Rectal smooth muscle tissue (tissue), 1 donor: ENCODE results near the gene NEMP2.

Source experiments
- H3K27ac ChIP-seq: one replicate; pipeline ENCODE4 v1.7.0; 2013; ENCODE audit warnings: low read depth, low read length, inconsistent platforms
- H3K27me3 ChIP-seq: one replicate; pipeline ENCODE4 v1.7.0; 2013; ENCODE audit warnings: low read length; ENCODE audit not compliant: control insufficient read depth, insufficient read depth
- H3K36me3 ChIP-seq: one replicate; pipeline ENCODE4 v1.7.0; 2013; ENCODE audit warnings: low read length; ENCODE audit not compliant: control insufficient read depth, insufficient read depth
- H3K4me1 ChIP-seq: one replicate; pipeline ENCODE4 v1.7.0; 2013; ENCODE audit warnings: low read length; ENCODE audit not compliant: control insufficient read depth, insufficient read depth
- H3K4me3 ChIP-seq: one replicate; pipeline ENCODE4 v1.7.0; 2013; ENCODE audit warnings: low read length
- H3K9ac ChIP-seq: one replicate; pipeline ENCODE4 v1.7.0; 2013; ENCODE audit warnings: low read length

The NEMP2 gene

DNA sequence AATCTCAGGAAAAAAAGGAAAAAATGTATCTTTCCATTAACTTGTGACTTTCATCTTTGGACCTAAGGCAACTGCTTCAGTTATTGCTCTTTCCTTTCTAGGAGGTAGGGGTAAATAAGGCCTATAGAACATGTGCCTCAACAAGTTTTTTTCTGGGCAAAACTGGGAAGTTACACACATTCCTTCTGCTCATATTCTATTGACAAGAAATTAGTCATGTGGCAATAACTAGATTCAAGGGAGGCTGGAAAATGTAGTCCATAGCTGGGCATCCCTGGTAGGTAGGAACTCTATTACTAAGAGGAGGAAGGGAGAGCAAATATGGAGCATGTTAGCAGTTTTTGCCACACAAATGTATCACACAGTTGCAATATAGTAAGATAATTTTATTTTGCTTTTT lies 37.7 kb upstream of the NEMP2 start:
- H3K4me3 ChIP-seq, result no peak overlapping the region
- H3K9ac ChIP-seq, result no peak overlapping the region
- no peaks in the 10 kb centered on the region for H3K27me3 ChIP-seq
- H3K36me3 ChIP-seq, result no peaks in the 10 kb centered on the region
- H3K4me1 ChIP-seq, result peaks cover 9% of the 10 kb centered on the region
- H3K27ac ChIP-seq, result no peak overlapping the region

GRCh38 chr2:190571686-190572085 lies 37.2 kb upstream of the NEMP2 start:
- H3K9ac ChIP-seq, result no peak overlapping the region
- no peaks in the 10 kb centered on the region for H3K36me3 ChIP-seq
- no peaks in the 10 kb centered on the region for H3K27me3 ChIP-seq
- H3K27ac ChIP-seq, result no peak overlapping the region
- no peak overlapping the region for H3K4me3 ChIP-seq
- H3K4me1 ChIP-seq, result peaks cover 5% of the 10 kb centered on the region

DNA sequence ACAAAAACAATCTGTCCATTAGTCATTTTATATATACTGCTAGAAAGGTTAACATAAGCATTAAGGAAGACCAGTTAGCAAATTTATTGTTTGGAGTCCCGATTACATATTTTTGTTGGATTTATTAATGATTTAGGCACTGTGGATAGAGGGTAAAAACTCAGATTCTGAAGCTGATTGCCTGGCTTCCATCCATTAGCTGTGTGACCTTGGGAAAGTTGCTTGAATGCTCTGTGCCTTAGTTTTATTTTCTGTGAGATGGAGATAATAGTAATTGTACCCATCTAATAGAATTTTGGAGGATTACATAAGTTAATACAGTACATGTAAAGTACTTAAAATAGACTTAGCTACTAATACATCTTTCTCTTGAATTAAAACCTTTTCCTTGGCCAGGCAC lies 36.3 kb upstream of the NEMP2 start:
- H3K27me3 ChIP-seq, result no peaks in the 10 kb centered on the region
- H3K9ac ChIP-seq, result no peak overlapping the region
- H3K27ac ChIP-seq, result no peak overlapping the region
- no peak overlapping the region for H3K4me3 ChIP-seq
- H3K36me3 ChIP-seq, result no peaks in the 10 kb centered on the region
- H3K4me1 ChIP-seq, result peaks cover 3% of the 10 kb centered on the region

DNA sequence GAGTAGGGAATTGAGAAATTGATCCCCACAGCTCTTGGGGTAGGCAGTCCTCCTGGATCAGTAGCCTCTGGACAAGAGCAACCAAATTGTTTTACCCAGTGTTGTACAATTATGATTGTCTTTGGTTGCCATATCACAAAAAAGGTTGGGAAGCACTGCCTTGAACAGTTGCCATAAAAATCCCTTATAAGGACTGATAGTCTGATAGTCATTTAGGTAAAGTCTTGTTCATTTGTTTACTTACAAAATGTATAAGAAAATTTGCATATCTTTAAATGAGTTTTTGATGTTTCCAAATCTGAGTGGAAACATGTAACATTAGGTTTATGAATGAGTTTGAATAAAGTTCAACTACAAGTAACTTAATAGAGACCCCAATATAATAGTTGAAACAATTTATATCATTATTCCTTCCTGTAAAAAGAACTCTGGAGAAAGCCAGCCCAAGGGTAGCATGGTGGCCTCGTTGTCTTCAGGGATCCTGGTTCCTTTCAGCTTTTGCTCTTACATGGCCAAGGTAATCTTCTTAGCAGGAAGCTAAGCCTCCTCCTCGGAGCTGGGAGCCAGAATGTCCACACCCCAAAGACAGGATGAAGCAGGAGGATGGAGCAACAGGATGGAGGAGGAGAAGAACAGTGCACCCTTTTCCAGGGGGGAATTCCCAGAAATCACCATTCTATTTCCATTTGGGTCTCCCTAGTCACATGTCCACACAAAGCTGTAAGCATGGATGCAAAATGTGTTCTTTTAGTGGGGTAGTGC lies 35.7 kb upstream of the NEMP2 start:
- Histone ChIP-seq H3K27me3 (no peaks in the 10 kb centered on the region), H3K9ac (no peak overlapping the region), H3K27ac (no peak overlapping the region), H3K4me1 (peaks cover 3% of the 10 kb centered on the region), H3K4me3 (no peak overlapping the region), H3K36me3 (no peaks in the 10 kb centered on the region)

GRCh38 chr2:190564838-190565237 lies 30.3 kb upstream of the NEMP2 start:
- no peak overlapping the region for H3K9ac ChIP-seq
- H3K36me3 ChIP-seq, result no peaks in the 10 kb centered on the region
- no peak overlapping the region for H3K27ac ChIP-seq
- no peaks in the 10 kb centered on the region for H3K27me3 ChIP-seq
- H3K4me3 ChIP-seq, result no peak overlapping the region
- no peaks in the 10 kb centered on the region for H3K4me1 ChIP-seq

- no peaks in the 10 kb centered on the region for H3K27me3 ChIP-seq
- no peak overlapping the region for H3K4me3 ChIP-seq
- H3K27ac ChIP-seq, result no peak overlapping the region
- no peaks in the 10 kb centered on the region for H3K4me1 ChIP-seq
- H3K36me3 ChIP-seq, result no peaks in the 10 kb centered on the region
- no peak overlapping the region for H3K9ac ChIP-seq
These were observed 29.1 kb upstream of the NEMP2 start for GRCh38 chr2:190563646-190564045.

DNA sequence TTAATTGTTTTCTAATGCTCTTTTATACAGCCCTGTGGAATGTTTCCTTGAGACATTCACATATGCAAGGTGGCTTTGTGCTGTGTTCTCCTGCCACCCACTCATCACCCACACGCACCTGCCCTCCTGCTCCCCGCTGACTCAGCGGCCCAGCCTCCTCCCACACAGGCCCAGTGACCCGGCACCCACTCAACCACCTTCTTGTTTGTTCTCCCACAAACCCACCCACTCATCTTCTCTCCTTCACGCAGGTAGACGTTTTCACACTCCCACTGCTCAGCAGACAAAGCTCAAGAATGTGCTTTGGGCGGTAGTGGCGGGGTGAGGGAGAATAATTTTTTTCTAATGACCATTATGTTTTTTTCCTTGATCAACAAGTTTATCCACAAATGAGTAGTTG lies 28.6 kb upstream of the NEMP2 start:
- Histone ChIP-seq H3K4me3 (no peak overlapping the region), H3K36me3 (no peaks in the 10 kb centered on the region), H3K27ac (no peak overlapping the region), H3K4me1 (no peaks in the 10 kb centered on the region), H3K27me3 (no peaks in the 10 kb centered on the region), H3K9ac (no peak overlapping the region)

DNA sequence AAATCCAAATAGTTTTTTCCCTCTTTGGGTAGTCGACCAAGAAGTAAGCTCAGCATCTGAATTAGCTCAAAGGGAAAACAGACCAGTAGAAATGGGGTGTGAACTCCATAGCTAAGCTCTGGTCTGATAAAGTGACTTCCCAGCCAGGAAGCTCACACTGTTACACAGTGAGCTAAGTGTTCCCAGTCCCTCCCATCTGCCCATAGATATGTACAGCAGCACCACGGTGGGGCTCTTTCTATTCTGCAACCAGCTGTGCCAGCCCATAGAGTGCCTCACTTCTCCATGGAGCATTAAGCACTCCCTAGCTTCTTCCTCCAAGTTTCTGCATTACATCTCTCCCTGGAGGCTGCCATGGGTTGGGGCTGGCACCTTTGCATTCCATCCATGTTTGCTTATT lies 27.6 kb upstream of the NEMP2 start:
- no peak overlapping the region for H3K27ac ChIP-seq
- H3K4me3 ChIP-seq, result no peak overlapping the region
- no peak overlapping the region for H3K9ac ChIP-seq
- no peaks in the 10 kb centered on the region for H3K36me3 ChIP-seq
- no peaks in the 10 kb centered on the region for H3K27me3 ChIP-seq
- H3K4me1 ChIP-seq, result no peaks in the 10 kb centered on the region

- H3K9ac ChIP-seq, result no peak overlapping the region
- no peak overlapping the region for H3K27ac ChIP-seq
- no peaks in the 10 kb centered on the region for H3K27me3 ChIP-seq
- no peak overlapping the region for H3K4me3 ChIP-seq
- H3K4me1 ChIP-seq, result no peaks in the 10 kb centered on the region
- no peaks in the 10 kb centered on the region for H3K36me3 ChIP-seq
These were observed 26.6 kb upstream of the NEMP2 start for GRCh38 chr2:190561094-190561493.

- Histone ChIP-seq H3K4me1 (no peaks in the 10 kb centered on the region), H3K9ac (no peak overlapping the region), H3K27me3 (no peaks in the 10 kb centered on the region), H3K27ac (no peak overlapping the region), H3K4me3 (no peak overlapping the region), H3K36me3 (no peaks in the 10 kb centered on the region)
These were observed 20.0 kb upstream of the NEMP2 start for GRCh38 chr2:190554357-190555006.

DNA sequence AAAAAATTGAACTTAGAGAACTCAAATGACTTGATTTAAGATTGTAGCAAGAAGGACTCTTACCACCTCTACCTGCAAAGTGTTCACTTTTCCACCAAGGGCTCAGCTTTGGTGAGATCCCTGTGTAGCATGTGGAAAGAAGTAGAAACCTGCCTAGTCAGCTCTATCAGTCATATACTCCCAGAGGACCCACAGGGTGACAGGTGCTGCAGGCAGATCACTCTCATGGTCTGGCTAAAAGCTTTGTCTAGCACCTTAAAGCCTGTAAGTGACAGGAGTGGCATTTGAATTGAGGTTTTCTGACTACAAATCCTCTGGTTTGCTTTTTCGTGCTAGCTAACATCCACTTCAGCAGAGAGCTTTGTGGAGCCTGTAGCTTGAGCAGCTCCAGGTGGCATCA lies 18.7 kb upstream of the NEMP2 start:
- H3K27ac ChIP-seq, result no peak overlapping the region
- H3K9ac ChIP-seq, result no peak overlapping the region
- no peaks in the 10 kb centered on the region for H3K27me3 ChIP-seq
- no peaks in the 10 kb centered on the region for H3K4me1 ChIP-seq
- H3K36me3 ChIP-seq, result no peaks in the 10 kb centered on the region
- no peak overlapping the region for H3K4me3 ChIP-seq

GRCh38 chr2:190551928-190552327 lies 17.4 kb upstream of the NEMP2 start:
- no peak overlapping the region for H3K9ac ChIP-seq

GRCh38 chr2:190550137-190550536 lies 15.6 kb upstream of the NEMP2 start:
- Histone ChIP-seq H3K27me3 (no peaks in the 10 kb centered on the region), H3K9ac (no peak overlapping the region), H3K36me3 (no peaks in the 10 kb centered on the region), H3K4me3 (no peak overlapping the region), H3K27ac (no peak overlapping the region), H3K4me1 (peaks cover 2% of the 10 kb centered on the region)

More at GRCh38 chr2:190551928-190552327, 17.4 kb upstream of the NEMP2 start:
- no peak overlapping the region for H3K4me3 ChIP-seq
- H3K27me3 ChIP-seq, result no peaks in the 10 kb centered on the region
- no peak overlapping the region for H3K27ac ChIP-seq
- H3K36me3 ChIP-seq, result no peaks in the 10 kb centered on the region
- H3K4me1 ChIP-seq, result no peaks in the 10 kb centered on the region
